ENCODE measurements around the gene GART.
"Not testable (repeated sequence)": the region's sequence is repeated elsewhere in the genome, so short reads cannot be mapped to it uniquely, and the experiment has no call there.

The GART gene

DNA sequence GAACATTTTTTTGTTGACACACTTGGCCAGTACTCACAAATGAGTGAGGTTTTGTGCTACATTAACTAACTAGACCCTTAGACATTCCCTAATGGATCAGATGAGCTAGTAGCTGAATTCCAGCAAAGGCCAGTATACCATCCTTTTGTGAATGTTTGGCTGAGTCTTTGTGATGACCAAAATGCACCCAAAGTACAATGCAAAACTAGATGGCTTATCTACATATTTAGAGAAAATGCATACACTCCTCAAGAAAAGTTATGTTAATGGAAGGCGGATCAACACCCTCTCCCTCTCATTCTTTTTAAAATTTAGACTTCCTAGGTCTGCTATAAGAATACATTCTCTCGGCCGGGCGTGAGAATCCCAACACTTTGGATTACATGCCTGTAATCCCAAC is 30.3 kb downstream of the GART start:
- DNase-seq = no peak

GRCh38 chr21:33510826-33511225 is 31.1 kb downstream of the GART start:
- no peak for DNase-seq

GRCh38 chr21:33507003-33507402 is 34.9 kb downstream of the GART start:
- not testable (repeated sequence) for DNase-seq

DNA sequence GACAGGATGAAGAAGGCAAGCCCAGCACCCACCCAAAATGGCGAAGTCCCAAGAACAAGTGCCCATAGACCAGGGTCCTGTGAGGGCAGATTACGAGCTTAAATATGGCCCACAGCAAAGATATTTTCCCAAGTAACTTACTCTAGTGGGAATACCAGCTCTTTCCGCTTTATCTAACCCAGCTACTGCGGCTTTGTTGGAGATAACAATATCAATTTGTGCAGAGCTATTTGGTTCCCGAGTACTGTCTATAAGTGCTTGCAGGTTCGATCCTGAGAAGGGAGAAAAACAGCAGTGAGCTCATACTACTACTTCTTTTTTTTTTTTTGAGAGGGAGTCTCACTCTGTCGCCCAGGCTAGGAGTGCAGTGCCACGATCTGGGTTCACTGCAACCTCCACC is 36.1 kb downstream of the GART start:
- DNase-seq = no peak

- no peak for DNase-seq
Observed at GRCh38 chr21:33496345-33496744, 45.6 kb downstream of the GART start.

DNA sequence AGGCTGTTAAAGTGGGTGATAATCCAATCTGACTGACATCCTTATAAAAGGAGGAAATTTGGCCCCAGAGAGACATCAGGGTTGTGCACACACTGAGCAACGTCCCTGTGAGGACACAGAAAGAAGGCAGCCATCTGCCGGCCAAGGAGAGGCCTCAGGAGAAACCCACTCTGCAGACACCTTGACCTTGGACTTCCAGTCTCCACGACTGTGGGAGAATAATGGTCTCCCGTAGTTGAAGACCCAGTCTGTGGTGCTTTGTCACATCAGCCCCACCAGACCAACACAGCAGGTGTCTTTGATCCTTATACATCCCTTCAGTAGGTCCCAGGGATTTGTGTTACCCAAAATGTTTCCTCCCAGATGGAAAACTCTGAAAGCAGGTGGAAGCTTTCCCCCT is 46.2 kb downstream of the GART start:
- no peak for DNase-seq

DNA sequence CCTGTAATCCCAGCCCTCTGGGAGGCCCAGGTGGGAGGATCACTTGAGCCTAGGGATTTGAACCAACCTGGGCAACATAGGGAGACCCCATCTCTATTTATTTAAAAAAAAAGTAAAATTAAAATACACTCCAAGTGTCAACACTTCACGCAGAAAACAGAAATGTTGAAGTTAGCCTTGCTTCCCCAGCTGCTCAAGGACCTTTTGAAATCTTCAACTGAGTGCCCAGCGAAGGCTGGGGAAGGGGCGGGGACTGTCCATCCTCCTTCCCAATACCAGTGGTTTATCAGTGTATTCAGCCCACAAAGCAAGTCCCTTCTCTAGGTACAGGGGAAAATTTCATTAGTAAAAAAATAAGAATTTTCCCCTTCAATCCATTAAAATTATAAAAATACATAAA is 48.2 kb downstream of the GART start:
- no peak for DNase-seq

GRCh38 chr21:33492571-33492970 is 49.3 kb downstream of the GART start:
- no peak for DNase-seq

DNA sequence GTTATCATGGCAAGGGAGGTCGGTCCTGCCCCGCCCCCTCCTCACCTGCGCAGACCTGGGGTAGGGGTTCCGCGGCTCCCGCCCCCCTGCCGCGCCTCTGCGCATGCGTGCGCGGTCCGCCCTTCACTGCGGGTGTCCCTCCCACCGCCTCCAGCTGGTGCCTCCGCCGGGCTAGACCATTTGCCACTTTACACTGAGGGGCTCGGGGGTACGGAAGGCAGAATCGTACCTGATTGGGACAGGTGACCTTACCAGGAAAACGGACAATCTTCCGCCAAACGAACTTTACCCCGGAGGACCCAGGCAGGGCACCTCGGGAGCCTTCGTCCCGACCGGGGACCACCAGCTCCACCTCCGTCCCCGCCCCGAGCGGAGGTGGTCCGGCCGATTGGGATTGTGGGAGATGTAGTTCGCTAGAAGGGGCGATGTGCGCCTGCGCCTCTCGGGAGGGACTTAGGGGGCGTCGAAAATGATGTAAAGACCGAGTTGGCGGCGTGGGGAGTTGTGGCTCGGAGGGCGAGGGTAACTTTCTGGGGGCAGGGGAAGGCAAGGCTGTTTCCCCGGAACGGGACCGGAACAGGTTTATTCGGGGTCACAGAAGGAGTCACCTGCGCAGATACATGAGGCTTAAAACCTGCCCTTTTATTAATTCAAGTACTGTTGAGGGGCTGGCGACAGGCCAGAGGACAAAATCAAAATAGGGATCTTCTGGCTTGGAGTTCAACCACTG is 50.4 kb downstream of the GART start, which contains the start of gene DNAJC28:
TSS of gene DNAJC28 (minus strand) at position 344 of the 730 bp plus-strand sequence. CDS start 2,323 bp downstream, outside the sequence.
- peak; percentile 93 for DNase-seq

DNA sequence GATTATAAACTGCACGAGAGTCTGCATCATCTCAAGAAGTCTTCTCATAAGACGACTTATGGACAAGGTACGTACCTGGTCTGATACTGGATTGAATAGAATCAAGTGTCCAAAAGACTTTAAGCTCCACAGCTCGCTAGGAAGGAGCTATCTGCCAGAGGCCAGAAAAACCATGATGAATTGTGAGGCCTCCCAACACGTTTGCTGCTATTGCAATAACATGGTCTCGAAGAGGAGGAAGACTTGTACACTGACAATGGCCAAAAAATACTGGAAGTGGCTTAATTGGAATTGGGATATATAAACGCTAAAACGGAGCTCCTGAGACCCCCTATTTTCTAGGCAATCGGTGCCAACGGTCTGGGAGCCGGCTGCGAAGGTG is 50.9 kb downstream of the GART start:
- DNase-seq = no peak

DNA sequence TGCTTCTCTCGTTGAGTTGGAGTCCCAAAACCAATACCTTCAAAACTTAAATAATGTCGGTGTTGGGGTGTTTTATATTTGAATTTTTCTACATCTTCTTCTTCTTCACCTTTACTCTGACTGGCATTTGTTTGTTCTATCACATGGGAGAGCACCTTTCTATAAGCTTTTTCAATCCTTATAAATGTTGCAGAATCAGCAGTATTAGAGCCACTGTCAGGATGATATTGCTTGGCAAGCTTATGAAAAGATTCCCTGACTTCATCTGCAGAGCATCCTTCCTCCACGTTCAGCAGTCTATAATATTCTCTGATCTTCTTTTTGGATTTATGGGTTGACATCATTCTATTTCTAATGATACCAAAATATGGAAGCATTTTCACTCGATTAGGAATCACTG is 53.0 kb downstream of the GART start:
- DNase-seq = no peak

DNA sequence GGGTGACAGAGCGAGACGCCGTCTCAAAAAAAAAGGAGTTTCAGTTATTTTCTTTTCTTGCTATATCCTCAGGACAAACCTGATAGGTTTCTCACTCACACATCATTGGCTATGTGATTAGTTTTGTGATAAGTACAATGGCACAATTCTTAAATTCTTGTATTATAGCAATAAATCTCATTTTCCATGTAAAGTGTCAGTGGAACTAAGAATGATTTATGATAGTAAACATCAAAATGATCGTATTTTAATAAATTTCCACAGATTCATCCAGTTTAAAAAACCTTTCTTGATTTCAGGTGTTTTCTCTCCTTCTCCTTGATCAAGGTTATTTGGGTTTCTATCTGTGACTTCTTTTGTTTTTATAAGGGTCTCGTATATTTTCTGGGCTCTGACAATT is 53.9 kb downstream of the GART start:
- DNase-seq = no peak

- DNase-seq = no peak
Observed at GRCh38 chr21:33481314-33481943, 60.5 kb downstream of the GART start.

GRCh38 chr21:33480481-33481103 is 61.3 kb downstream of the GART start:
- no peak for DNase-seq

- peak; percentile 95 to 98 for DNase-seq
Observed at GRCh38 chr21:33479679-33480480, 62.0 kb downstream of the GART start, which contains the start of gene TMEM50B. Gene TMEM50B, minus strand, starts transcription at chr21:33479974. Its CDS starts 11,089 bp downstream, at chr21:33468885.

- peak in 1 of 2 donors; percentile 43 for DNase-seq
Observed at GRCh38 chr21:33478935-33479678, 62.8 kb downstream of the GART start.

DNA sequence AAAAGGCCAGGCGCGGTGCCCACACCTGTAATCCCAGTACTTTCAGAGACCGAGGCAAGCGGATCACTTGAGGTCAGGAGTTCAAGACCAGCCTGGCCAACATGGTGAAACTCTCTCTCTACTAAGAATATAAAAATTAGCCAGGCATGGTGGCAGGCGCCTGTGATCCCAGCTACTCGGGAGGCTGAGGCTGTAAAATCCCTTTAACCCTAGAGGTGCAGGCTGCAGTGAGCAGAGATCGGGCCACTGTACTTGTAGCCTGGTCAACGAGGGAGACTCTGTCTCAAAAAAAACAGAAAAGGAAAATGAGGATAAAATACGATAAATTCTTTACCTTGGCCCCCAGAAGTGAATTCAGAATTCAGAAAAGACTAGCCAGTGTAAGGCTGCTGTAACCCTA is 63.7 kb downstream of the GART start:
- DNase-seq = no peak

- no peak for DNase-seq
Observed at GRCh38 chr21:33477066-33477465, 64.9 kb downstream of the GART start.

DNA sequence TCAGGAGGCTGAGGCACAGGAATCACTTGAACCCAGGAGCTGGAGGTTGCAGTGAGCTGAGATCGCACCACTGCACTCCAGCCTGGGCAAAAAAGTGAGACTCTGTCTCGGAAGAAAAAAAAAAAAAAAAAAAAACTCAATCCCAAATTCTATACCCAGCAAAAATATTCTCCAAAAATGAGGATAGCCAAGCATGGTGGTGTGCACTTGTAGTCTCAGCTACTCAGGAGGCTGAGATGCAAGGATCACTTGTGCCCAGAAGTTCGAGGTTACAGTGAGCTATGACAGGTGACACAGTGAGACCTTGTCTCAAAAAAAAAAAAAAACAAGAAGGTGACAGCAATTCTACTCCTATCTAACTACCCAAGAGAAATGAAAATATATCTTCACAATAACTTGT is 68.6 kb downstream of the GART start:
- DNase-seq = no peak

- no peak for DNase-seq
Observed at GRCh38 chr21:33470701-33471100, 71.2 kb downstream of the GART start.

- DNase-seq = not testable (repeated sequence)
Observed at GRCh38 chr21:33469183-33469582, 72.7 kb downstream of the GART start.

GRCh38 chr21:33461538-33462250 is 80.2 kb downstream of the GART start:
- no peak for DNase-seq

All from hippocampal formation (tissue), 2 donors.